HL-60 (cell line): ENCODE measurements around the gene TMTC2.

Experiments
- CTCF ChIP-seq: IDR thresholded peaks from one replicate; pipeline ENCODE4 v1.5.1; 2011; ENCODE audit warnings: low read length, control low read depth, inconsistent platforms; ENCODE audit not compliant: insufficient read depth
- POLR2AphosphoS5 ChIP-seq: IDR thresholded peaks from 2 replicates; pipeline ENCODE4 v1.6.1; 2012; ENCODE audit warnings: low read depth

DNA sequence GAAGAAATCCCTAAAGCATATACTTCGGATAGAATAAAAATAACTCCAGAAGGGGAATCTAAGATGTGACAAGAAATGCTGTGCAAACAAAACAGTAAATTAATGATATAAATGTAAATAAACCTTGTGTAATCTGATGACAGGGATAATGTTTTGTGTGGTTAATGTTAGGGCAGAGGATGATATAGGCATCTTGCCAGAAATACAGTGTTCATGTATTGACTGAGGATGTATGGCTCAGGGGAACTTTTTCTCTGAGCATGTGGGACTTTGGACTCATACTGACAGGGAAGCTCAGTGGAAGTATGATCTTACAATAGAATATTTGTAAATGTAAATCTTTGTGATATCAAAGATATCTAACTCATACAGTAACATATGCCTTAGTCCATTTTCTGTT lies 420.2 kb downstream of the TMTC2 start:
- TF ChIP-seq CTCF (no peak), POLR2AphosphoS5 (no peak)
